ENCODE results near the gene LYRM4.

The LYRM4 gene

DNA sequence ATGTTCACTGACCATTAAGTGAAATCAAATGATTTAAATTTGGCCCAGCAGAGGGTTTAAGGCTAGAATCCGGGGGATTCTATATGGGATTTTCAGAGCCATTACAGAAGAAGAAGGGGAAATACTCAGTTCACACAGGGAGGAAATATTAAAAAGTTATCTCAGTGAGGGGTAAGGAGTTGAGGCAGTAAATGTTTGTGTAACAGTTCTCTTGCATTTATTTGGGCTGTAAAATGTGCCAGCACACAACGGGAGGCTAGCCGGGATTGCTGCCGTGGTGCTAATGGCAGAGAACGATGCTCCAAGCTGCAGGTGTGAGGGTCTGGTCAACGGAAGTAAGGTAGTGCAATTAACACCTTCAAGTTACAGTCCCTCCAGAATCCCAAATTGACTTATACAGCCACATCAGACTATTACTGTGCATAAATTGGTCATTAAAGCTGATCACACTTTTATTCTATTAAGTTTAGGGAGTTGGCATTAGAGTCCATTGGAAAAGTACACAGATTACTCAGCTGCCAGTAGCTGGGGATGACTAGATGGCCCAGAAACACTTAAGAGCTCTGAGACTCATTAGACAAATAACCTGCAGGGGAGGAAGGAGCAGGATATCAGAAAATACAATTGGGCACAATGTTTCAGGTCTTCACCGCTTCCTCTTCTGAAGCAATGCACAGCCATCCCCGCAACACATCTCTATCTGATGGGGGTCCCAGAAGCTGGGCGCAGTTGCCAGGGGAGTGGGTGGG, 144.3 kb downstream of the LYRM4 start:
- DNase-seq: no peak

DNA sequence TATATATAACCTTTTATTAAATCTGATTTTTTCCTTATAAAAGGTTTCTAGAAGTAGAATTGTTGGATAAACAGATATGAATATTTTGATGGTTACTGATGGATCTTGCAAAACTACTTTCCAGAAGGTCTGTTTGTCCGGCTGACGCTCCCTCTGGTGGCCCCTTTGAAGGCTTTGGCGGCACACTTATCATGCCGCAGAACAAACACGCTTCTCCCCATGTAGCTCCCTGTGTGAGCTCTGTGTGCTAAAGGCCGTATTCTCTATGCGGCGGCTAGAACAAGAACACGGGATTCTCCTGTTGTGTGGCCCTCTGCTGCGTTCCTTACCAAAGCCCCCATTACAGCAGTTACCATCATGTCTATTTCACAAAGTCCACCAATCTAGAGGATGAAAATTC, 145.6 kb downstream of the LYRM4 start:
- no peak for DNase-seq

DNA sequence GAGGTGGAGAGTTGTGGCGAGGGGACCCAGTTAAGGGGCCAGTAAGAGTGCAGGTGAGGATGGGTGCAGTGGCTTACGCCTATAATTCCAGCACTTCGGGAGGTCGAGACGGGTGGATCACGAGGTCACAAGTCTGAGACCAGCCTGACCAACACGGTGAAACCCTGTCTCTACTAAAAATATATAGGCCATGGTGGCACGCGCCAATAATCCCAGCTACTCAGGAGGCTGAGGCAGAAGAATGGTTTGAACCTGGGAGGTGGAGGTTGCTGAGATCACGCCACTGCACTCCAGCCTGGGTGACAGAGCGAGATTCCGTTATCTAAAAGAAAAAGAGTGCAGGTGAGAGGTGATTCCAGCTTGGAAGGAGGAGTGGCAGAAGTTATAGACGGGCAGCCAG, 147.7 kb downstream of the LYRM4 start:
- no peak for DNase-seq

DNA sequence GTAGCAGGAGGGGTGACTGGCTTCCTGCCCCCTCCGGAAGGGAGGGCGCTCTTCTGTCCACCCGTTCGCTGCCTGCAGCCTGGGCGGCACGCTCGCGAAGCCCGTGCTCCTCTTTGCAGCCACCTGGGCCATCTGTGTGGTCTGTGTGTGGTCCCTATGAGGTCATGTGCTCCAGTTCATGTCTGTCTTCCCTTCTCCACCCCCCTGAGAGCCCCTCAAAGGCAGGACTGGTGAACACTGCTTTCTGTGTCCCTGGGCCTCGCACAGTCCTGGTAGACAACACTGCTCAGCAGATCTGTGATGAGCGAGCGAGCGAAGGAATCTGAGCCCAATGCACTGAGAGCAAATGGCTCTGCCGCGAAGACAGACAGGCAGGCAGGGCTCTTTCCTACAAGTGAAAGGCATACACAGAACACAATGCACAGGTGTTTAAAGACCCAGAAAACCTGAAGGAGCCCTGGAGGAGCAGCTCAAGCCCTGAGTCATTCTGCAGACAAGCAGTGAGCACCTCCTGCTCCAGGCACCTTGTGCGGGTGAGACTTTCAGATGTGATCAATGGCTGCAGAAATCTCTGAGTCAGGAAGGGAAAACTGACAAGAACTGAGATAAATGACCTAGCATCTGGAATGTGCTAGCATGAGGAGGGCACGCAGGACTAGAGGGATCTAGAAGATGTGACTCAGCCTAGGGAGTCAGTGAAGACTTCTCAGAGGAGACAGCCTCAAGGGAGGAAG, 148.5 kb downstream of the LYRM4 start:
- no peak for DNase-seq

- no peak for DNase-seq
Observed at GRCh38 chr6:5111626-5112025, 149.1 kb downstream of the LYRM4 start.

- no peak for DNase-seq
Observed at GRCh38 chr6:5110246-5110645, 150.5 kb downstream of the LYRM4 start.

GRCh38 chr6:5109436-5109835, 151.3 kb downstream of the LYRM4 start:
- DNase-seq: no peak

- DNase-seq: no peak
Observed at GRCh38 chr6:5108536-5109150, 152.1 kb downstream of the LYRM4 start.

GRCh38 chr6:5108068-5108467, 152.7 kb downstream of the LYRM4 start:
- no peak for DNase-seq

DNA sequence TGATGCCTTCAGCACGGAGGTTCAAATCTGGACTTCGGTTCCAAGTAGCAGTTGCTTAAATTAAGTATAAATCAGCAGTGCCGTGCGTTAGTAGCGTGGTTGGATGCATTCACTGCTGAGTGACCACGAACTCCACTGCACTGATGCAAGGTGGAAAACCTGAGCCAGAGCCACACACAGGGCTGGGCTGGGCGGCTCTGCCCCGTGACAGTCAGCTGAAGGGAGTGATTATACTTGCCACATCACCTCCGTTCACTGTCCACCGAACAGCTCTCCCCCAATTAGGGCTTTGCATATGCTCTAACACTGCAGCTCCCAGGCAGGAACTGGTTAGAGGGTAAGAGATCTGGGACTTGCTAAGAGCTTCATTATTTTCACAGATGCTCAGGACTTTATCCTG, 153.4 kb downstream of the LYRM4 start:
- DNase-seq: no peak

GRCh38 chr6:5105146-5105545, 155.6 kb downstream of the LYRM4 start:
- DNase-seq: no peak

DNA sequence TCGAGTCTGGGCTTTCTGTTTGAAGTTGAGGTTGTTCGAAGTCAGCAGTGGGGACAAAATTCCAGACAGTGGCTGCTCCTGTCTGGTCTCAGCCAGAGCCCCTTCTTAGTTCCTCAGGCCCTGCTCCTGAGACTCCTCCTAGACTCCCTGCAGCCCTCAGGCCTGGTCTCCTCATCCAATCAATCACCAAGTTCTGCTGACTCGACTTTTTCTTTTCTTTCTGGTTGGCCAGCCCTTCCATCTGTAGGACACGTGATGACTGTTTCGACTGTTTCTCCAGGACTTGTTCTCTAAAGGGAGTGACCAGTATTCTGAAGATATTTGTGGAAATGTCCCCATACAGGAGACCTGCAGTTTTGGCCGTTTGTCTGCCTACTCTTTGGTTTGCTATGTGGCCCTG, 156.1 kb downstream of the LYRM4 start:
- DNase-seq: no peak

DNA sequence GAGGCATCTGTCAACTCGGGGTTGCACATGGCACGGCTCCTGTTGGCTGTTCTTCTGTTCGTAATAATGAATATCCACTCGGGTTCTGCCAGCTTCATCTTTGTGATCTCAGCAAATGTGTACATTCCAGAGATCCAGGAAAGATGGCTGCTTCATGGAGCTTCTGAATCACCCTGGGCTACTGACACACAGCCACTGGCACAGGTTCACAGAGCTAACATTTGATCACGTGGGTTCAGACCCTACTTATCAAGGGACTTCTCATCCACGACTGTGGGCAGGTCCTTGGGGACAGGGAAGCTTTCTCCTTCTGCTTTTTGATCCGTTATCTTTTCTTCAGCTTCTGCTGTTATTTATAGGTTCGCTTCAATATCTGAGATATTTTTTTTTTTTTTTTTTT, 157.5 kb downstream of the LYRM4 start:
- DNase-seq: no peak

- DNase-seq: no peak
Observed at GRCh38 chr6:5102267-5102970, 158.3 kb downstream of the LYRM4 start.

- DNase-seq: no peak
Observed at GRCh38 chr6:5100806-5101205, 159.9 kb downstream of the LYRM4 start.

- no peak for DNase-seq
Observed at GRCh38 chr6:5099537-5099936, 161.2 kb downstream of the LYRM4 start.

DNA sequence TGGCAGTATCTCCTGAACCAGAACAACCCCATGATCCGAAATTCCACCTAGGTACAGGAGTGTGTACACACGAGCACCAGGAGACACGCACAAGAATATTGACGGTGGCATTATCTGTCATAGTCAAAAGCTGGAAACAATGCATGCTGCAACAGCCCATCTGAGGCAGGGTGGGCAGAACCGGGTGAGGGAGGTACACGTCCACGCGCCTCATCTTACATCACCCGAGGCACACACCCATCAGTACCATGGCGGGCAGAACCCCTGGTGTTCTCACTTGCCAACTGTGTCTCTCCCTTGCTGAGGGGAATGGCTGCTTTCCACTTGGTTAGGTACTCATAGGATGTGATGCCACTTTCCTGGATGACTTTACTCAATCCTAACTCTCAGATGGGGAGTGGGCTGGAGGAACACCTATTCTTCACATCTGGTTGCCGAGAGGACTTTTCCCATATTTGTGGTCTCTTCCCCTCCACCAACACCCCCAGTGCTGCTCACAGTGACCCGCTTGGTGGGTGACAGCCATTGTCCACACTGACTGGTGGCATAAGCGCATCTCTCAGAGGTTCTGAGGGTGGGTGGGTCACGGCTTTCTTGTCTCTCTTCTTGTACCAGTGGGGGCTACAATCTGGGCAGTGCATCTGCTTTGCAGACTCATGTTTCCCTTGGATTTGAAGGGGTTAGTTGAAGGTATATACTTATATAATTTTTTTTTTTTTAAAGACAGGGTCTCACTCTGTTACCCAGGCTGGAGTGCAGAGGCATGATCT, 162.1 kb downstream of the LYRM4 start:
- no peak for DNase-seq

DNA sequence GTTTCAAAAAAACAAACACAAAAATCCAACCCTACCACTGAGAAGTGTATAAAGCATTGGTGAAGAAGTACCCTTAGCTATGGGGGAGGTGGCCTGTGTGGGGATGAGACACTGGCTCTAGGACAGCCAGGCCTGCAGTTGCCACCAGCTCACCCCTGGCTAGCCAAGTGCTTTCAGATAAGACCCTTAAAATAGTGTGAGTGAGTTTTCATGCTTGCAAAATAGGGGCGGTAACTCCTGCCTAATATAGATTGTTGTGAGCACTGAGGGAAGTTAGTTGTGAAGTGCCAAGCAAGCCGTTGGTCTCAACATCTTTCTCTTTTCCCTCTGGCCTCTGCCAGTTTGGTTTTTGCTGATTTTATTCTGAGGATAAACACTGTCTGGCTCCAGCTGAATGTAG, 164.3 kb downstream of the LYRM4 start:
- no peak for DNase-seq

DNA sequence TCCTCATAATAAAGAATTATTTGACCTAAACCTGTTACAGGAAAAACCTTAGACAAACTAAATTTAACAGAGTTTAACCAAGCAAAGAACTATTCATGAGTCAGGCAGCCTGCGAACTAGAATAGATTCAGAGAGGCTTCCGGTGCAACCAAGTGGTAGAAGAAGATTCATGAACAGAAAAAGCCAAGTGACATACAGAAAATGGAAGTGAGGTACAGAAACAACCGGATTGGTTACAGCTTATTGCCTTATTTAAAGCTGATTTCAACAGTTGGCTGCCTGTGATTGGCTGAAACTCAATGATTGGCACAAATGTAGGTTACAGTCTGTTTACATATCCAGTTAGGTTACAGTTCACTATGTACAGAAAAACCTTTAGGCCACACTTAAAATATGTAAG, 165.5 kb downstream of the LYRM4 start:
- DNase-seq: no peak

DNA sequence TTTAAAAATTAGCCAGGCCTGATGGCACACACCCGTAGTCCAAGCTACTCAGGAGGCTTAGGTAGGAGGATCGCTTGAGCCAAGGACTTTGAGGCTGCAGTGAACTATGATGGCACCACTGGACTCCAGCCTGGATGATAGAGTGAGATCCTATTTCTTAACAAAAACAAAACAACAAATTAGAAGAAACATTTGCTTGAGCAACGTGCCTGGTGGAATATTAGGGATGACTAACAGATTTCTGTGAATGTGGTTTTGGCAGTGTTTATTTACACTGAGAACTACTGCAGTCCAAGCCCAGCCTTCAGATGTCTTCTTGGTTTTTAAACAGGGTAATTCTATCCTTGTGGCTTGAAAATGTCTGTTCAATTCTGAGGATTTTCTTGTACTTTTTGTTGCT, 166.4 kb downstream of the LYRM4 start:
- no peak for DNase-seq

DNA sequence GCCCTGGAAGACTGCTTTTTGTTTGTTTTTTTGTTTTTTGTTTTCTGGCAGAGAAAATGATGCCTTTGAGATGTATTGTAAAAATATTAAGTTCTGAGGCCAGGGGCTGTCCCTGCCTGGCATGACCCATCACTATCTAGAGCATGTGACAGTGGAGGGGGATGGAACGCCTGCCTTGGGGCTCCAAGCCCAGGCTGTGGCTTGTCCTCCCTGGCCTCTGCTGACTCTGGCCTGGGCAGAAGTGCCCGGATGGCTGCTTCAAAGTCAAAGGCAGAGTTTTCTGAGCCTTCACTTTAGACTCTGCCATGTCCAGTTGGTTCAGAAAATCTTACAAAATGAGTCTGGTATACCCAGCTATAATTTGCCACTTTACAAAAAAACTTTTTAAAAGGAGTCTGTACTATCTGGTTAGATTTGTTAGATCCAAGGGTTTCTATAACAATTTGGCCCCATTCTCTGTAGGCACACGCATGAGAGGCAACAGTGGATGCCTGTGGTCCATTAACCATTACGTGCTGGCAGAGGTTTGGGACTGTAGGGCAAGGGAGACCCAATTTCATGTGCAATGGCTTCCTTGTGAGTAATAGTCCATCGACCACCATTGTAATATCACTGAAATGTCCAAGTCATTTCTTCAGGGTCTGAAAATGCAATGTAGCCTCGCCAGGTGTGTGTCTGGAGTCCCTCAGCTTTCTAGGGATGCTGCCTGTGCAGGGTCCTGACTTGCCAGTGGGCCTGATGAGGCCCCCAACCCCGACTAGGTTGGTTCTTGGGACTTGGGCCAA, 167.3 kb downstream of the LYRM4 start:
- DNase-seq: no peak

Data from KG1 (cell line).